ENCODE data around the gene NUP98.

DNA sequence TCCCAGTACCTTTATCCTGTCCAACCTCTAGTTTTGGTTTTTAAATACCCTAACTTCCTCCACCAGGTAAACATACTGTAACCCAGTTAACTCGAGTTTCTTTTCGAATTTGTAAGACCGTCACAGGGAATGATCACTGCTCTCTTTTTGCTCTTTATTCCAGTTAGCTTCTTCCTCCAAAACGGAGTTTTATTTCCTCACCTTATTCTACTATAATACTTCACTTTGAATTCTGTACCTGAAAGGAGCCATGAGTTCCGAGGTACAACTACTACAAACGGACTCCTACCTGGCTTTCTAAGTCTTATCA is 1.4 kb downstream of the NUP98 start:
- TF ChIP-seq, protein P1, sequence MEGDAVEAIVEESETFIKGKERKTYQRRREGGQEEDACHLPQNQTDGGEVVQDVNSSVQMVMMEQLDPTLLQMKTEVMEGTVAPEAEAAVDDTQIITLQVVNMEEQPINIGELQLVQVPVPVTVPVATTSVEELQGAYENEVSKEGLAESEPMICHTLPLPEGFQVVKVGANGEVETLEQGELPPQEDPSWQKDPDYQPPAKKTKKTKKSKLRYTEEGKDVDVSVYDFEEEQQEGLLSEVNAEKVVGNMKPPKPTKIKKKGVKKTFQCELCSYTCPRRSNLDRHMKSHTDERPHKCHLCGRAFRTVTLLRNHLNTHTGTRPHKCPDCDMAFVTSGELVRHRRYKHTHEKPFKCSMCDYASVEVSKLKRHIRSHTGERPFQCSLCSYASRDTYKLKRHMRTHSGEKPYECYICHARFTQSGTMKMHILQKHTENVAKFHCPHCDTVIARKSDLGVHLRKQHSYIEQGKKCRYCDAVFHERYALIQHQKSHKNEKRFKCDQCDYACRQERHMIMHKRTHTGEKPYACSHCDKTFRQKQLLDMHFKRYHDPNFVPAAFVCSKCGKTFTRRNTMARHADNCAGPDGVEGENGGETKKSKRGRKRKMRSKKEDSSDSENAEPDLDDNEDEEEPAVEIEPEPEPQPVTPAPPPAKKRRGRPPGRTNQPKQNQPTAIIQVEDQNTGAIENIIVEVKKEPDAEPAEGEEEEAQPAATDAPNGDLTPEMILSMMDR (conservative IDR thresholded peaks at IDR 0.05; ENCODE audit: low read depth, low read length), result no peak
- no peak for TF ChIP-seq EZH2 (IDR thresholded peaks at IDR 0.05; ENCODE audit: low read length, unreplicated experiment)
